ENCODE data around the gene HIGD1A.

The HIGD1A gene

GRCh38 chr3:42772670-42773408 is 31.5 kb downstream of the HIGD1A start, which contains the start of gene CCDC13:
TSS of gene CCDC13 (minus strand) at chr3:42773253. CDS start at chr3:42758345, 14,908 bp downstream.
- DNase-seq: peak; percentile 95 to 98 (median 97)
- H3K4me3 ChIP-seq (ENCODE audit: control insufficient read depth in 1 of 7, extremely low read depth in 1 of 7, insufficient read depth in 4 of 7, low read depth in 2 of 7, low read length in 6 of 7): peak within 1 kb of the TSS; percentile 40 to 90 (median 71)
- POLR2A ChIA-PET: interaction anchor here (0.5 kb wide), 1 partner anchor 194 kb away, joined by 3 read pairs; no protein-coding TSS in a partner anchor
- CTCF ChIA-PET: no interaction called here
- H3K4me1 ChIP-seq (ENCODE audit: control extremely low read depth in 1 of 4, control insufficient read depth in 4 of 4, insufficient read depth in 4 of 4, low read length in 3 of 4): peaks cover 2 to 12% (median 9%) of the 10 kb centered on the region in 4 experiments
- 0% methylated on average over 60 of the region's 63 CpGs for WGBS (ENCODE audit: insufficient coverage)
- no peaks in the 10 kb centered on the region for H3K36me3 ChIP-seq (ENCODE audit: control insufficient read depth in 4 of 4, insufficient read depth in 4 of 4, low read length in 3 of 4)
- H3K9me3 ChIP-seq (ENCODE audit: control extremely low read depth in 1 of 5, control insufficient read depth in 4 of 5, insufficient read depth in 2 of 5, low read depth in 1 of 5, low read length in 4 of 5): no peaks in the 10 kb centered on the region
- H3K27ac ChIP-seq (ENCODE audit: insufficient read depth in 1 of 2, low read depth in 1 of 2, low read length in 2 of 2, poor library complexity in 1 of 2, severe bottlenecking in 2 of 2): peak within 1 kb of the TSS; percentile 46 to 69
- H3K27me3 ChIP-seq (replicated peaks in 2 of 5; ENCODE audit: control insufficient read depth in 4 of 5, insufficient read depth in 5 of 5, low read length in 4 of 5): no peaks in the 10 kb centered on the region

- no peak overlapping the region for H3K27ac ChIP-seq (ENCODE audit: insufficient read depth in 1 of 2, low read depth in 1 of 2, low read length in 2 of 2, poor library complexity in 1 of 2, severe bottlenecking in 2 of 2)
- CTCF ChIA-PET: interaction anchor here (1.0 to 2.5 kb wide), 2 partner anchors 14 to 16 kb away, joined by 3 to 11 read pairs; no protein-coding TSS in a partner anchor
- H3K4me1 ChIP-seq (ENCODE audit: control extremely low read depth in 1 of 4, control insufficient read depth in 4 of 4, insufficient read depth in 4 of 4, low read length in 3 of 4): peaks cover 2 to 12% (median 9%) of the 10 kb centered on the region in 4 experiments
- no peaks in the 10 kb centered on the region for H3K36me3 ChIP-seq (ENCODE audit: control insufficient read depth in 4 of 4, insufficient read depth in 4 of 4, low read length in 3 of 4)
- 100% methylated on average over 1 of the region's 1 CpG for WGBS (ENCODE audit: insufficient coverage)
- H3K27me3 ChIP-seq (replicated peaks in 2 of 5; ENCODE audit: control insufficient read depth in 4 of 5, insufficient read depth in 5 of 5, low read length in 4 of 5): no peaks in the 10 kb centered on the region
- DNase-seq: no peak
- no peaks in the 10 kb centered on the region for H3K9me3 ChIP-seq (ENCODE audit: control extremely low read depth in 1 of 5, control insufficient read depth in 4 of 5, insufficient read depth in 2 of 5, low read depth in 1 of 5, low read length in 4 of 5)
- H3K4me3 ChIP-seq (ENCODE audit: control insufficient read depth in 1 of 7, extremely low read depth in 1 of 7, insufficient read depth in 4 of 7, low read depth in 2 of 7, low read length in 6 of 7): no peak overlapping the region
- POLR2A ChIA-PET: no interaction called here
Observed at GRCh38 chr3:42771271-42771670, 33.0 kb downstream of the HIGD1A start.

GRCh38 chr3:42769477-42770131 is 34.7 kb downstream of the HIGD1A start:
- ChIA-PET POLR2A (no interaction called here), CTCF (interaction anchor here (1.4 to 2.5 kb wide), 3 partner anchors 10 to 24 kb away, joined by 3 to 11 read pairs (median 5); no protein-coding TSS in a partner anchor)
- Histone ChIP-seq H3K36me3 (ENCODE audit: control insufficient read depth in 4 of 4, insufficient read depth in 4 of 4, low read length in 3 of 4) (no peaks in the 10 kb centered on the region), H3K27ac (ENCODE audit: insufficient read depth in 1 of 2, low read depth in 1 of 2, low read length in 2 of 2, poor library complexity in 1 of 2, severe bottlenecking in 2 of 2) (no peak overlapping the region), H3K4me3 (ENCODE audit: control insufficient read depth in 1 of 7, extremely low read depth in 1 of 7, insufficient read depth in 4 of 7, low read depth in 2 of 7, low read length in 6 of 7) (no peak overlapping the region), H3K27me3 (replicated peaks in 2 of 5; ENCODE audit: control insufficient read depth in 4 of 5, insufficient read depth in 5 of 5, low read length in 4 of 5) (no peaks in the 10 kb centered on the region), H3K9me3 (ENCODE audit: control extremely low read depth in 1 of 5, control insufficient read depth in 4 of 5, insufficient read depth in 2 of 5, low read depth in 1 of 5, low read length in 4 of 5) (no peaks in the 10 kb centered on the region), H3K4me1 (ENCODE audit: control extremely low read depth in 1 of 4, control insufficient read depth in 4 of 4, insufficient read depth in 4 of 4, low read length in 3 of 4) (peaks cover 2 to 12% (median 9%) of the 10 kb centered on the region in 4 experiments)
- 91% methylated on average over 17 of the region's 28 CpGs for WGBS (ENCODE audit: insufficient coverage)
- DNase-seq: no peak

GRCh38 chr3:42764561-42765295 is 39.6 kb downstream of the HIGD1A start:
- Histone ChIP-seq H3K4me3 (ENCODE audit: control insufficient read depth in 1 of 7, extremely low read depth in 1 of 7, insufficient read depth in 4 of 7, low read depth in 2 of 7, low read length in 6 of 7) (no peak overlapping the region), H3K9me3 (ENCODE audit: control extremely low read depth in 1 of 5, control insufficient read depth in 4 of 5, insufficient read depth in 2 of 5, low read depth in 1 of 5, low read length in 4 of 5) (no peaks in the 10 kb centered on the region), H3K36me3 (ENCODE audit: control insufficient read depth in 4 of 4, insufficient read depth in 4 of 4, low read length in 3 of 4) (no peaks in the 10 kb centered on the region), H3K4me1 (ENCODE audit: control extremely low read depth in 1 of 4, control insufficient read depth in 4 of 4, insufficient read depth in 4 of 4, low read length in 3 of 4) (peaks cover 0 to 21% (median 7%) of the 10 kb centered on the region in 4 experiments), H3K27ac (ENCODE audit: insufficient read depth in 1 of 2, low read depth in 1 of 2, low read length in 2 of 2, poor library complexity in 1 of 2, severe bottlenecking in 2 of 2) (no peak overlapping the region), H3K27me3 (replicated peaks in 2 of 5; ENCODE audit: control insufficient read depth in 4 of 5, insufficient read depth in 5 of 5, low read length in 4 of 5) (no peaks in the 10 kb centered on the region)
- no peak for DNase-seq
- ChIA-PET POLR2A (no interaction called here), CTCF (no interaction called here)
- 100% methylated on average over 3 of the region's 3 CpGs for WGBS (ENCODE audit: insufficient coverage)

GRCh38 chr3:42764115-42764514 is 40.2 kb downstream of the HIGD1A start:
- H3K27me3 ChIP-seq (replicated peaks in 2 of 5; ENCODE audit: control insufficient read depth in 4 of 5, insufficient read depth in 5 of 5, low read length in 4 of 5): no peaks in the 10 kb centered on the region
- CTCF ChIA-PET: interaction anchor here (0.5 to 3.1 kb wide), 3 partner anchors 18 to 110 kb away, joined by 3 to 11 read pairs (median 3); no protein-coding TSS in a partner anchor
- H3K4me1 ChIP-seq (ENCODE audit: control extremely low read depth in 1 of 4, control insufficient read depth in 4 of 4, insufficient read depth in 4 of 4, low read length in 3 of 4): peaks cover 0 to 21% (median 7%) of the 10 kb centered on the region in 4 experiments
- WGBS (ENCODE audit: insufficient coverage): 93% methylated on average over 3 of the region's 3 CpGs
- no peak for DNase-seq
- H3K4me3 ChIP-seq (ENCODE audit: control insufficient read depth in 1 of 7, extremely low read depth in 1 of 7, insufficient read depth in 4 of 7, low read depth in 2 of 7, low read length in 6 of 7): no peak overlapping the region
- H3K9me3 ChIP-seq (ENCODE audit: control extremely low read depth in 1 of 5, control insufficient read depth in 4 of 5, insufficient read depth in 2 of 5, low read depth in 1 of 5, low read length in 4 of 5): no peaks in the 10 kb centered on the region
- no peak overlapping the region for H3K27ac ChIP-seq (ENCODE audit: insufficient read depth in 1 of 2, low read depth in 1 of 2, low read length in 2 of 2, poor library complexity in 1 of 2, severe bottlenecking in 2 of 2)
- POLR2A ChIA-PET: no interaction called here
- no peaks in the 10 kb centered on the region for H3K36me3 ChIP-seq (ENCODE audit: control insufficient read depth in 4 of 4, insufficient read depth in 4 of 4, low read length in 3 of 4)

GRCh38 chr3:42763021-42763420 is 41.3 kb downstream of the HIGD1A start:
- DNase-seq: no peak
- H3K4me1 ChIP-seq (ENCODE audit: control extremely low read depth in 1 of 4, control insufficient read depth in 4 of 4, insufficient read depth in 4 of 4, low read length in 3 of 4): peaks cover 0 to 21% (median 7%) of the 10 kb centered on the region in 4 experiments
- CTCF ChIA-PET: interaction anchor here (1.3 to 3.1 kb wide), 4 partner anchors 11 to 68 kb away, joined by 3 to 11 read pairs (median 6); no protein-coding TSS in a partner anchor

More at GRCh38 chr3:42763021-42763420, 41.3 kb downstream of the HIGD1A start:
- Histone ChIP-seq H3K27ac (ENCODE audit: insufficient read depth in 1 of 2, low read depth in 1 of 2, low read length in 2 of 2, poor library complexity in 1 of 2, severe bottlenecking in 2 of 2) (no peak overlapping the region), H3K4me3 (ENCODE audit: control insufficient read depth in 1 of 7, extremely low read depth in 1 of 7, insufficient read depth in 4 of 7, low read depth in 2 of 7, low read length in 6 of 7) (no peak overlapping the region), H3K27me3 (replicated peaks in 2 of 5; ENCODE audit: control insufficient read depth in 4 of 5, insufficient read depth in 5 of 5, low read length in 4 of 5) (no peaks in the 10 kb centered on the region), H3K36me3 (ENCODE audit: control insufficient read depth in 4 of 4, insufficient read depth in 4 of 4, low read length in 3 of 4) (no peaks in the 10 kb centered on the region), H3K9me3 (ENCODE audit: control extremely low read depth in 1 of 5, control insufficient read depth in 4 of 5, insufficient read depth in 2 of 5, low read depth in 1 of 5, low read length in 4 of 5) (no peaks in the 10 kb centered on the region)
- POLR2A ChIA-PET: interaction anchor here (0.6 kb wide), 1 partner anchor 12 kb away, joined by 3 read pairs; no protein-coding TSS in a partner anchor
- WGBS (ENCODE audit: insufficient coverage): 100% methylated on average over 2 of the region's 2 CpGs

All from common myeloid progenitor, CD34-positive (primary cell).